ENCODE measurements around the gene ARF6.
"Not testable (repeated sequence)": the region's sequence is repeated elsewhere in the genome, so short reads cannot be mapped to it uniquely, and the experiment has no call there.

ARF6 gene

GRCh38 chr14:49892636-49893308 lies at the start of gene ARF6:
Gene ARF6, plus strand, starts transcription at chr14:49893082. Its CDS starts 655 bp downstream, at chr14:49893737.
- peak; percentile 99 for DNase-seq

GRCh38 chr14:49849213-49849847 lies 43.6 kb upstream of the ARF6 start:
- peak in 1 of 3 experiments; percentile 72 for DNase-seq

DNA sequence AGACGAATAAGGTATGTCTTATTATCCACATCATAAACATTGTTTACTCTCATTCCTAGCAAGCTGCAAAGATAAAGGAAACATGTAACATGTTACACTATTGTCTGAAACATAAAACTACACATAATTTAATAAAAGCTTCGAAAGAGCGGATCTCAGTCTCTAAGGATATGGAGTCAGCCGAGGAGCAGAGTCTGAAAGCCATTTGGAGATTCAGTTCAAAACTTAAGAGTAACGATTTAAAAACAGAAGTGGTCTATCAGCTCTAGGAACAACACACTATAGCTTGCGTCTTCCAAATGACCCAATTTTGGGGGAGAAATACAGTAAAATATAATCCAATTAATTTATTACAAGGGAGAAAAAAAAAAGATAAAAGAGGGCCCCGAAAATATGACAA lies 41.1 kb upstream of the ARF6 start:
- DNase-seq: no peak

GRCh38 chr14:49852301-49853157 lies 40.4 kb upstream of the ARF6 start, which contains the start of gene NEMF:
Gene NEMF, minus strand, starts transcription at chr14:49852788. Its CDS starts 35 bp downstream, at chr14:49852753.
- DNase-seq: peak; percentile 99 to 100 (median 99)

DNA sequence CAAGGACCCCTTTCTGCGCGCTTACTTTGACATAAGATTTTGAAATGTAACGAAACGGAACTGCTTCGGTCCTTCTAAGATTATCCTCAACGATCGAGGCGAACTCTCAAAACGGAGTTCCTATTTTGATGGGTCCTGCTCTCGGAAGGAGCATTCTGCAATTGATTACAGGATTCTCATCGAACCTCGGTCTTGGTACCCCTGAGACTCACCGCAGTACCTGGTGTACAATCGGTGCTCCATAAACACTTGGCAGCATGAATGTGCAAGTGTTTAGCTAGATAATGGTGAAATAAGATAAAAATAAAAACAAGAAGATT lies 39.8 kb upstream of the ARF6 start:
- no peak for DNase-seq

DNA sequence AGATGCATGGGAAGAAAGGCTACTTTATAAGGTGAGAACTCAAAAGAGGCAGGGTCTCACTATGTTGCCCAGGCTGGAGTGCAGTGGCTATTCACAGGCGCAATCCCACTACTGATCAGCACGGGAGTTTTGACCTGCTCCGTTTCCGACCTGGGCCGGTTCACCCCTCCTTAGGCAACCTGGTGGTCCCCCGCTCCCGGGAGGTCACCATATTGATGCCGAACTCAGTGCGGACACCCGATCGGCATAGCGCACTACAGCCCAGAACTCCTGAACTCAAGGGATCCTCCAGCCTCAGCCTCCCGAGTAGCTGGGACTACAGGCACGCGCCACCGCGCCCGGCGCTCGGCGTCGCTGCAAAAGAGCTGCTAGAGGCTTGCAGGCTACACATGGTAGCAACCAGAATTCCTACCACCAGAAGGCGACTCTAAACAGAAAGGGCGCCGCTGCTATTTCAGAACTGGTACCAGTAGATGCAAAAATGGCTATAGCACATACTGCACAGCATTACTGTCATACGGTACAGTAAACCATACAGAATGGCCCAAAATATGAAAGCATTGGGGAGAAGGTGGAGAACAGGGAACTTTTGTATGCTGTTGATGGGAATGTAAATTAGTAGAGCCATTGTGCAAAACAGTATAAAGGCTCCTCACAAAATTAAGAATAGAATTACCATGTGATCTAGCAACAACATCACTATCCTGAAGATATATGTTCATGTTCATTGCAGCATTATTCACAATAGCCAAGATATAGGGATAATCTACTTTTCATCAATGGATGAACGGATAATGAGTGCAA lies 39.1 kb upstream of the ARF6 start:
- peak in 2 of 3 experiments; percentile 33 to 88 for DNase-seq

GRCh38 chr14:49857427-49858003 lies 35.4 kb upstream of the ARF6 start:
- DNase-seq: no peak

GRCh38 chr14:49858383-49858782 lies 34.5 kb upstream of the ARF6 start:
- no peak for DNase-seq

- no peak for DNase-seq
These were observed 31.7 kb upstream of the ARF6 start for GRCh38 chr14:49860988-49861698.

- peak in 2 of 3 experiments; percentile 48 to 78 for DNase-seq
These were observed 31.2 kb upstream of the ARF6 start for GRCh38 chr14:49861699-49862088.

DNA sequence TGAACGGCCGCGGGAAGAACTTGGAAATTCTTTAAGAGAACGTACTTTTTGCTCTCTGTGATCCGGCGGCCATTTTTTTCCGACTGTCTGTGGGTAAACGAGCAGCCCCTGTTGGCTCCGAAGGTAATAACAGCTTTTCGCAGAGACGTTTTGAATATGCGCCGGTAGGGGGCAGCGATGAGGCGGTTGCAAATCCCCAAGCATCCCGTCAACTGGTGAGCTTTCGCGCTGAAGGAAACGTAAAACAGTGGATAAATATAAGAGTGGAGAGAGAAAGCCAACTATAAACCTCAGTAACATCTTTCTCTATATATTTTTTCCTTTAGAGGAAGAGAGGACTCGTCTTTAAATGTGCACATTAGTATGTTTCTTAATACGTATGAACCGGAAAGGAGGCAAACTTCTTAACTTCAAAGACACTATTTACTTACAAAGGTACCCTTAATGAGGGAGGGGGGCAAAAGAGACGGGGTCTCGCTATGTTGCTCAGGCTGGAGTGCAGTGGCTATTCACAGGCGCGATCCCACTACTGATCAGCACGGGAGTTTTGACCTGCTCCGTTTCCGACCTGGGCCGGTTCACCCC lies 30.7 kb upstream of the ARF6 start:
- peak; percentile 84 to 96 (median 92) for DNase-seq

DNA sequence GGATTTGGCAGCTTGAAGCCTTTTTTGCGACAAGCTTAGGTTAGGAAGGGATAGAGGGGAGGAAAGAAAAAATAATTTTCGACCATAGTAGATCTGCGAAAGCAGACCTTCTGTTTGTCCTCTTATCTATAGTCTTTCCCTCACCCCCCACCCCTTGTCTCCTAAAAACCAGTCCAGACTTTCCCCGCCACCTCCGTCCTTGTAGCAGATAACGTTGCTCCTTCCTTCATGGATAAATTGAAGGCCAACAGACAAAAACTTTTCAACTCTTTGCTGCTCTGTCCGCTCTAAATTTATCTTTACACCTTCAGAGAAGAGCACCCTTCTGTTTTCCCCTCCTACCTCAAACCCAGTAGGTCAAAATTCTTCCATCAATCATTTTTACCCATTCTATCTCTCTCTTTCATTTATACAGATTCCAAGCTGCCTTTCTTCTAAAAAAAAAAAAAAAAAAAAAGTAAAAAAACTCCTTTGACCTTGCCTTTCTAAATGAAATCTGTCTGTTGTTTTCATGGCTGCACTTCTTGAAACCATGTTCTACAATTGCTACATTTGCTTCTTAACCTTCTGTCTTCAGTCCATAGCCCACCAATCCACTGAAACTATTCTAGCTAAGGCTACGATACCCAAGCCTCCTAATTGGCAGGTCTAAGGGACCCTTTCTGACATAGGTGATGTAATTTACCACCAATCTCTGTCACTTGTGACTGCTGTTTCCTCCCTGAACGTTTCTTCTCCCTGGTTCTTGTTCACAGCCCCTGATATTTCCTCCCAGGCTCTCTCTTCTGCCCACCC lies 29.2 kb upstream of the ARF6 start:
- peak in 2 of 3 experiments; percentile 49 to 63 for DNase-seq

GRCh38 chr14:49865431-49865859 lies 27.4 kb upstream of the ARF6 start:
- DNase-seq: peak; percentile 62 to 84 (median 81)

- DNase-seq: peak; percentile 95 to 98 (median 96)
These were observed 24.8 kb upstream of the ARF6 start for GRCh38 chr14:49867831-49868719.

DNA sequence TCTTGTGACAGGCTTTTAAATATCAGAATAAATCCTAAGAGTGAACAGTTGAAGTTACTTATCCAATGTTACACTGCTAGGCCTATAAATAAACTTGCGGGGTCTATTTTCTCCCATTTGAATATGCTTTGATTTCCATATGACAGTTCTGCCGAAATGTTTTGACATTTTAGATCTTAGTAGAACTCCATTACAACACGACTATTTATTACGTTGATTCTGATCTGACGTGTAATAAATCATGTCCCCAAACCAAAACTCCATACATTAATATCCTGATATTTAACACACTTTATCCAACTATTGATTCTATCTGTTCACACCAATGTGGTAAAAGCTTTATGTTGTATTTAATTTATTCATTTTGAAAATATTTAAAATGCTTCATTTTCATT lies 24.2 kb upstream of the ARF6 start:
- DNase-seq: no peak

- DNase-seq: no peak
These were observed 22.0 kb upstream of the ARF6 start for GRCh38 chr14:49870908-49871307.

DNA sequence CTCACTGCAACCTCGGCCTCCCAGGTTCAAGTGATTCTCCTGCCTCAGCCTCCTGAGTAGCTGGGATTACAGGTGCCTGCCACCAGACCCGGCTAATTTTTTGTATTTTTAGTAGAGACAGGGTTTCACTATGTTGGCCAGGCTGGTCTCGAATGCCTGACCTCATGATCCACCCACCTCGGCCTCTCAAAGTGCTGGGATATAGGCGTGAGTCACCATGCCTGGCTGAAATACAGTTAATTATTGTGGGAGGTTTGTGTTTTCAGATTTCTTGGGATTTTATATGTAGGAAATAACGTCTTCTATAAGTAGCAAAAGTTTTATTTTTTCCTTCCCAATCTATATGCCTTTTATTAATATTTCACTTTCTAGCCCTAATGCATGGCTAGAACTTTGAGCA lies 19.3 kb upstream of the ARF6 start:
- not testable (repeated sequence) for DNase-seq

DNA sequence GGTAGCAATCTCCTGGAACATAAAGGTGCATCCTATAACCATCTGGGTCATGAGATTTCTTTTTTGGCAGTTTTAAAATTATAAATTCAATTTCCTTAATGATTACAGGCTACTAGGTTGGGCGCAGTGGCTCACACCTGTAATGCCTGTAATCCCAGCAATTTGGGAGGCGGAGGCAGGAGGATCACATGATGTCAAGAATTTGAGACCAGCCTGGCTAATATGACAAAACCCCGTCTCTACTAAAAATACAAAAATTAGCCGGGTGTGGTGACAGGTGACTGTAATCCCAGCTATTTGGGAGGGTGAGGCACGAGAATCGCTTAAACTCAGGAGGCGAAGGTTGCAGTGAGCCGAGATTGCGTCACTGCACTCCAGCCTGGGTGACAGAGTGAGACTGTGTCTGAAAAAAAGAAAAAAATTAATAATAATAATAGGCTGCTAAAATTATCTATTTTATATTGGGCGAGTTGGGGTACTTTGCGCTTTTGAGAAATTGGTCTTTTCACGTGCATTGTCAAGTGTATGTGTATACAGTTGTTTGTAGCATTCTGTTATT lies 17.2 kb upstream of the ARF6 start:
- DNase-seq: no peak

DNA sequence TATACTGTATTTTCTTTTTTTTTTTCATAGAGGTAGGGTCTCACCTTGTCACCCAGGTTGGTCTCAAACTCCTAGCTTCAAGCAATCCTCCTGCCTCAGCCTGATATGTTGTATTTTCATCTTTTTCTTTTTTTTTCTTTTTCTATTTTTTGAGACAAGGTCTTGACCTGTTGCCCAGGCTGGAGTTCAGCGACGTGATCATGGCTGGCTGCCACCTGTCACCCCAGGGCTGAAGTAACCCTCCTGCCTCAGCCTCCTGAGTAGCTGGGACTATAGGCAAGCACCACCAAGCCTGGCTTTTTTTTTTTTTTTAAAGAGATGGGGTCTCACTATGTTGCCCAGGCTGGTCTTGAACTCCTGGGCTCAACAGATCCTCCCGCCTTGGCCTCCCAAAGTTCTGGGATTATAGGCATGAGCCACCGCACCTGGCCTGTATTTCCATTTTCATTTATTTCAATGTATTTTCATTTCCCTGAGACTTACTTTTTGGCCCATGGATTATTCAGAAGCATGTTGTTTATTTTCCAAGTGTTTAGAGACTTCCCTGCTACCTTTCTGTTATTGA lies 16.2 kb upstream of the ARF6 start:
- DNase-seq: no peak
